Upper lobe of right lung (tissue), 1 donor: Measurements from ENCODE around the gene MMP27. TPM values are rescaled to one million over a fixed set of nuclear protein-coding genes. Genes with fewer than 3 reads are reported as not detected.

Source experiments
- ATAC-seq: fragments of 200-7000 bp; cut with Tn5 transposase; one replicate; pipeline ENCODE4 v1.9.1; 2020; ENCODE audit warnings: mild to moderate bottlenecking, moderate library complexity
- DNase-seq: peaks from one replicate; pipeline ENCODE4 v3.0.0-alpha.2; 2020
- H3K27ac ChIP-seq: fragments of 200-600 bp; one replicate; pipeline ENCODE4 v1.8.0; 2022
- H3K27me3 ChIP-seq: fragments of 200-600 bp; one replicate; pipeline ENCODE4 v1.8.0; 2022; ENCODE audit warnings: mild to moderate bottlenecking
- H3K36me3 ChIP-seq: fragments of 200-600 bp; one replicate; pipeline ENCODE4 v1.8.0; 2022
- H3K4me1 ChIP-seq: fragments of 200-600 bp; one replicate; pipeline ENCODE4 v1.8.0; 2022
- H3K4me3 ChIP-seq: fragments of 200-600 bp; one replicate; pipeline ENCODE4 v1.8.0; 2022; ENCODE audit warnings: mild to moderate bottlenecking
- H3K9me3 ChIP-seq: fragments of 200-600 bp; one replicate; pipeline ENCODE4 v1.8.0; 2022
- intact Hi-C: fragments of 100-400 bp; cut with DNase I; formaldehyde crosslinking; loops from one replicate; pipeline ENCODE4 v1.11.0; 2022
- total RNA-seq: library from RNA; stranded (reverse); fragmentation: NEBNext Ultra II Directional; extraction: Animal tissue kit (Norgen Biotek cat#: 25700); gene quantifications from one replicate; pipeline ENCODE4 v1.2.1, GENCODE V29; 2021
- TF ChIP-seq, protein P1 (sequence below): fragments of 200-600 bp; IDR thresholded peaks from one replicate; pipeline ENCODE4 v1.8.0; 2022; ENCODE audit warnings: antibody characterized with exemption
- donor health status: DM: no; HTN: yes; CAD: no; lungs with severe emphysema.

Gene MMP27
- total RNA-seq, 1 donor from 2014 or later: not detected

DNA sequence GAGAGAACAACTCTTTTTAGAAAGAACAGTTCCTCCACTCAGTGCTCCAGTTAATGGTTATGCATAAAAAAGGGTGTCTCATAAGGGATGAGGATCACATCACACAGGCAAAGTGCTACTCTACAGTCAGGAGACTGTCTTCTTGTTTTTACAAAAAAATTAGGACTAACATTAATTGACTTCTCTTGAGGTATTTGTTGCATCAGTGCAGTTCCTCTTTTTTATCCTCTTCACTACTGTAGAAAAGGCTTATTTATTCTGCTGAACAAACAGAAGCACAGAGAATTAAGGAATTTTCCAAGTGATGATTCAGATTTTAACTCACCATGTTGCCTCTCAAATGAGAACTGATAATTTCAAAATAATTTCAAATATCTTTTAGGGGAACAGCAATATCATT, 17.3 kb upstream of the MMP27 start:
- H3K27me3 ChIP-seq: no peaks in the 10 kb centered on the region
- no peaks in the 10 kb centered on the region for H3K4me1 ChIP-seq
- H3K36me3 ChIP-seq: no peaks in the 10 kb centered on the region
- DNase-seq (no peak), ATAC-seq (peak; percentile 72)
- TF ChIP-seq, protein P1, sequence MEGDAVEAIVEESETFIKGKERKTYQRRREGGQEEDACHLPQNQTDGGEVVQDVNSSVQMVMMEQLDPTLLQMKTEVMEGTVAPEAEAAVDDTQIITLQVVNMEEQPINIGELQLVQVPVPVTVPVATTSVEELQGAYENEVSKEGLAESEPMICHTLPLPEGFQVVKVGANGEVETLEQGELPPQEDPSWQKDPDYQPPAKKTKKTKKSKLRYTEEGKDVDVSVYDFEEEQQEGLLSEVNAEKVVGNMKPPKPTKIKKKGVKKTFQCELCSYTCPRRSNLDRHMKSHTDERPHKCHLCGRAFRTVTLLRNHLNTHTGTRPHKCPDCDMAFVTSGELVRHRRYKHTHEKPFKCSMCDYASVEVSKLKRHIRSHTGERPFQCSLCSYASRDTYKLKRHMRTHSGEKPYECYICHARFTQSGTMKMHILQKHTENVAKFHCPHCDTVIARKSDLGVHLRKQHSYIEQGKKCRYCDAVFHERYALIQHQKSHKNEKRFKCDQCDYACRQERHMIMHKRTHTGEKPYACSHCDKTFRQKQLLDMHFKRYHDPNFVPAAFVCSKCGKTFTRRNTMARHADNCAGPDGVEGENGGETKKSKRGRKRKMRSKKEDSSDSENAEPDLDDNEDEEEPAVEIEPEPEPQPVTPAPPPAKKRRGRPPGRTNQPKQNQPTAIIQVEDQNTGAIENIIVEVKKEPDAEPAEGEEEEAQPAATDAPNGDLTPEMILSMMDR: no peak
- no peak overlapping the region for H3K4me3 ChIP-seq
- intact Hi-C loops: no loop called here
- no peak overlapping the region for H3K27ac ChIP-seq
- no peaks in the 10 kb centered on the region for H3K9me3 ChIP-seq

DNA sequence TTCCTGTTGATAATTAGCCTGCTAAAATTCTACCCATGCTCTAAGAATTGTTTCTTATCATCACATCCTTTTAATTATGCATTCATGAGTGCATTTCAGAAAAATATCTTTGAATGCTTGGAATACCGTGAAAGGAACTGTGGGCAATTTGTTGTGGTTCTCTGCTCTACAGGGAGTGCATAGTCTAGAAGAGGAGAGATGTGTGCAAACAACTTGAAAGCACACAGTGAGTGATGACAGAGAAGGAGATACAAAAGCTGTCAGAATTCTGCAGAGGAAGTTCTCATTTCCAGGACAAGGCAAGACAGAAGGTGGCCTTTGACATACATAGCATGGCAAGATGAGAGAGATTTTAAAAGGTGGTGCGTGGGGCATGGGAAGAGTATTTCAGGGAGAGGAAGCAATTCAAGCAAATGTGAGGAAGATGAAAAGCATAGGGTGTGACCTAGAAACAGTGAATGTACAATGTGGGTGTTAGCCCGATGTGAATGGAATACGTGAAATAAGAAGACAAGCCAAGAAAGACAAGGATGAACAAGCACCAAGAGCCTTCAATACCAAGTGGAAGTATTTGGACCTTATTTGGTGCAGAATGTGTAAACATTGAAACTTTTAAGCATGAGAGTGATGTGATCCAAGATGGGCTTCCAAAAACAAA, 14.2 kb upstream of the MMP27 start:
- DNase-seq (no peak), ATAC-seq (no peak)
- no peak overlapping the region for H3K27ac ChIP-seq
- TF ChIP-seq, protein P1: no peak
- intact Hi-C loops: no loop called here
- H3K4me3 ChIP-seq: no peak overlapping the region
- H3K27me3 ChIP-seq: no peaks in the 10 kb centered on the region
- no peaks in the 10 kb centered on the region for H3K4me1 ChIP-seq
- no peaks in the 10 kb centered on the region for H3K36me3 ChIP-seq
- no peaks in the 10 kb centered on the region for H3K9me3 ChIP-seq

DNA sequence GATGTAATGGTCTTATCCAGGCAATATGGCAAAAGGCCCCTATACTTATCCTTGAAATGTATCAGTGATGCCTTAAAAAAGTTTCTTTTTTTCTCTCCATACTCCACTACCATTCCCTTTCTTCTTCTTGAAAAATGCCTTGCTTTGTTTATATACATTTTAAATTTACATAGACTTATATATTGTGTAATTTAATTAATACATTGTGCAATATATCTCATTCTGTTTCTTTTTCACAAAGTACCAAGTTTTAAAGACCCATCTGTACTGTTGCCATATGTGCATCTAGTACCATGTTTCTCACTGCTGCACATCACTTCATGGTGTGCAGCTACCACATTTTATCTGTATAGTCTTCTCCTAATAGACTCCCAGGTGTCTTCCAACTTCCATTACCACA, 11.7 kb upstream of the MMP27 start:
- Histone ChIP-seq H3K4me1 (no peaks in the 10 kb centered on the region), H3K27me3 (no peaks in the 10 kb centered on the region), H3K4me3 (no peak overlapping the region), H3K9me3 (no peaks in the 10 kb centered on the region), H3K36me3 (no peaks in the 10 kb centered on the region), H3K27ac (no peak overlapping the region)
- intact Hi-C loops: no loop called here
- TF ChIP-seq, protein P1: no peak
- no peak for ATAC-seq
- DNase-seq: no peak

DNA sequence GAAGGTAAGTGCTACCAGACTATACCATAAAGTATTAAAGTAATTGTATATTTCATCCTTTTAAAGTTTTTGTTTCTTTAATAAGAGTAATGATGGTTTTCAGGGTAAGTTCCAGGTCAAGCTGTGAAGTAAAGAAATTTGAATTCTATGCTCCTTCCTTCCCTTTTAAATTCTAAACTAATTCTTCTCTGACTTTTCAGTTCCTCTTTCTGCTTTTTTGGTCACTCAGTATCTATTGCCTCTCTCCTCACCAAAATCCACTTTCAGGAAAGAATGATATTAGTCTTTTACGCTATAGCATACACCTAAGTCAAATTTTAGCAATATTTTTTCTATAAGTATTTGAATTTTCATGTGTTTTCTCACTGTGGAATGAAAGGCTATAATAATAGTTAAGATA, 11.0 kb upstream of the MMP27 start:
- DNase-seq (no peak), ATAC-seq (no peak)
- Histone ChIP-seq H3K4me1 (no peaks in the 10 kb centered on the region), H3K4me3 (no peak overlapping the region), H3K27ac (no peak overlapping the region), H3K36me3 (no peaks in the 10 kb centered on the region), H3K9me3 (no peaks in the 10 kb centered on the region), H3K27me3 (no peaks in the 10 kb centered on the region)
- intact Hi-C loops: no loop called here
- TF ChIP-seq, protein P1: no peak

DNA sequence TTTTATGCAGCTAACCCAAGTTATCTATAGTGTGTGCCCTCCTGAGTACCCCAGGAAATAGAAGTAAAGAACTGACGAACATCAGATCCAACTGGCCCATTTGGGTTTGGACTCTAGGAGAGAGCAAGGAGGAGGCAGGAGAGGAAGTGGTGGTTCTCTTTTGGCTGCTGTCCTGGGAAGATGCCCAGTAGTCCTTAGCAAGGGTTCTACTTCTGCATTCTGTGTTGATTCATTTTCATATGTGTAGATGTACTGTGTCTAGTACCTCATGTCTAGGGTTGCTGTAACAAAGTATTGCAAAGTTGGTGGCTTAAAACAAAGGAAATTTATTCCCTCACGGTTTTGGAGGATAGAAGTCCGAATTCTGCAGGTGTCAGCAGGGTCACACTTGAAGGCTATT, 6.6 kb upstream of the MMP27 start:
- H3K27ac ChIP-seq: no peak overlapping the region
- no peaks in the 10 kb centered on the region for H3K4me1 ChIP-seq
- TF ChIP-seq, protein P1: no peak
- ATAC-seq (peak; percentile 91), DNase-seq (no peak)
- H3K36me3 ChIP-seq: no peaks in the 10 kb centered on the region
- intact Hi-C loops: no loop called here
- H3K4me3 ChIP-seq: no peak overlapping the region
- no peaks in the 10 kb centered on the region for H3K9me3 ChIP-seq
- H3K27me3 ChIP-seq: no peaks in the 10 kb centered on the region
